ENCODE results near the gene DDX17. TPM values are rescaled to one million over a fixed set of nuclear protein-coding genes. Genes with fewer than 3 reads are reported as not detected.

The DDX17 gene
- total and polyA plus RNA-seq, 2 of the 8 experiments (the other 6 are each of a cell fraction or from before 2014, with no cell fraction given) = 437 to 441 TPM

DNA sequence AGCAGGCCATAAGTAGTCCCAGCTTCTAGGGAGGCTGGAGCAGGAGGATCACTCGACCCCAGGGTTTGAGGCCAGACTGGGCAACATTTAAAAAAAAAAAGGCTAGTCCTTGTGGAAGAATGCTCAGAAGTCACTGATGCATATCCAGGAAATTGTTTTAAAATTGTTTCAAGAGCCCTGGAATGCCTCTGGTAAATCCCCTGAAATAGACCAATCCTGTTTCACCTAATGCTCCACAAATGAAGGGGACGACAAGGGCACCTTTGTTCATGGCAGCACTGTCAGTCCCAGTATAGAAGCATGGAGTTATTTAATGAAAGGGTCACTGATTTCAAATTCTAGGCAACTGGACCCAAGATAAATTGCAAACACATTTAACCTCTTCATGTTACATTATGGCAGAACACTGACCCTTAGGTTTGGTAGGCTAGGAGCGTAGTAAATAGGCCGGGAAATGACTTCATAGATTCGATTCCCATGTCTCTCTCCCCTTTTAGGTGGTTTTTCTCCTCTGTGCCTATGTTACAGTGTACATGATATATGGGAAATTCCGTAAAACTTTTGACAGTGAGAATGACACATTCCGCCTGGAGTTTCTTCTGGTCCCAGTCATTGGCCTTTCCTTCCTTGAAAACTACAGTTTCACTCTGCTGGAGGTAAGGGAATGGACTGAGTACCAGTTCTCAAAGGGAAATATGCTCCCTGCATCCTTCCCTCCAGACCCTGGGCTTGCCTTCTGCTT, 26.8 kb downstream of the DDX17 start:
- Histone ChIP-seq H3K23me2 (ENCODE audit: low read depth, low read length) (no peaks in the 10 kb centered on the region), H3K14ac (ENCODE audit: insufficient read length) (no peak overlapping the region), H3K79me2 (ENCODE audit: control insufficient read depth in 1 of 2, insufficient read depth in 2 of 2, low read length in 2 of 2) (no peaks in the 10 kb centered on the region), H3K23ac (ENCODE audit: insufficient read length) (no peak overlapping the region), H3K4ac (replicated peaks; ENCODE audit: insufficient read length, low read depth, low read length) (no peak overlapping the region), H2BK20ac (ENCODE audit: low read length) (no peak overlapping the region), H4K5ac (ENCODE audit: insufficient read length, low read depth, low read length) (no peak overlapping the region), H4K8ac (ENCODE audit: extremely low read depth, insufficient read depth, low read length) (no peak overlapping the region), H3K4me3 (ENCODE audit: extremely low read depth in 1 of 4, insufficient read depth in 2 of 4, low read depth in 3 of 4, low read length in 4 of 4) (no peak overlapping the region), H3K56ac (replicated peaks; ENCODE audit: insufficient read length, low read depth, low read length) (no peak overlapping the region), H2AK5ac (ENCODE audit: low read depth, low read length) (no peak overlapping the region), H2BK15ac (ENCODE audit: low read length) (no peak overlapping the region), H3K4me1 (replicated peaks in 1 of 4; ENCODE audit: control insufficient read depth in 3 of 4, insufficient read depth in 4 of 4, low read length in 3 of 4) (no peaks in the 10 kb centered on the region; a peak in 1 of 7 replicates), H3K4me2 (ENCODE audit: insufficient read depth in 1 of 2, low read depth in 2 of 2, low read length in 2 of 2) (no peak overlapping the region), H4K20me1 (replicated peaks in 1 of 2; ENCODE audit: control insufficient read depth in 1 of 2, insufficient read depth in 2 of 2, low read length in 2 of 2) (peaks cover 0 to 1% of the 10 kb centered on the region in 2 experiments), H3K79me1 (ENCODE audit: low read depth, low read length) (no peaks in the 10 kb centered on the region), H3K27ac (ENCODE audit: low read depth, low read length) (no peak overlapping the region), H3K36me3 (ENCODE audit: control insufficient read depth in 2 of 4, insufficient read depth in 4 of 4, low read length in 3 of 4) (peaks cover 20 to 37% (median 31%) of the 10 kb centered on the region in 4 experiments), H3K27me3 (replicated peaks in 1 of 4; ENCODE audit: control insufficient read depth in 3 of 4, extremely low read depth in 1 of 4, insufficient read depth in 3 of 4, low read length in 3 of 4) (no peaks in the 10 kb centered on the region), H3K9me3 (ENCODE audit: insufficient read depth in 2 of 2, low read depth in 1 of 2, low read length in 1 of 2) (no peaks in the 10 kb centered on the region), H2BK12ac (ENCODE audit: low read depth, low read length) (no peak overlapping the region), H3K9ac (replicated peaks in 1 of 4; ENCODE audit: extremely low read depth in 1 of 4, low read depth in 3 of 4, low read length in 3 of 4) (no peak overlapping the region), H4K91ac (replicated peaks; ENCODE audit: insufficient read length, low read length) (no peak overlapping the region), H2AFZ (ENCODE audit: low read length) (no peak overlapping the region), H3K18ac (ENCODE audit: extremely low read depth, low read length) (no peak overlapping the region), H2BK120ac (replicated peaks; ENCODE audit: low read depth, low read length) (no peak overlapping the region), H2BK5ac (ENCODE audit: low read depth, low read length) (no peak overlapping the region)
- FAIRE-seq (no peak), DNase-seq (ENCODE audit: low read depth in 1 of 2, low spot score in 2 of 2) (no peak)
- WGBS, 2 experiments (ENCODE audit: extremely low coverage in 1 of 2, insufficient coverage in 1 of 2, insufficient read length in 1 of 2, insufficient replicate concordance in 2 of 2, low coverage in 1 of 2, low lambda C conversion rate in 2 of 2, missing lambda C conversion rate in 1 of 2) = 74% methylated on average over 7 of the region's 7 CpGs; no CpG with 5 or more reads in 1 of the 2 experiments
- TF ChIP-seq CREB1 (IDR thresholded peaks at IDR 0.05) (no peak), POLR2A (IDR thresholded peaks at IDR 0.05; ENCODE audit: control extremely low read depth in 1 of 2, low read depth in 2 of 2, low read length in 2 of 2) (peak in 1 of 2 experiments; percentile 36; a peak in 1 of 3 replicates), RFX5 (IDR thresholded peaks at IDR 0.05; ENCODE audit: borderline replicate concordance, low read depth, low read length) (no peak), SUZ12 (IDR thresholded peaks at IDR 0.05; ENCODE audit: low read length) (no peak)
- ChIA-PET POLR2A (ENCODE audit: partially characterized antibody) (interaction anchor here (1.0 to 40.8 kb wide), 11 partner anchors 4 to 92 kb away, joined by 3 to 1102 read pairs (median 11); partner anchors contain the start of genes DMC1 and KDELR3), CTCF (ENCODE audit: partially characterized antibody) (interaction anchor here (0.7 to 3.0 kb wide), 8 partner anchors 11 to 93 kb away, joined by 3 to 11 read pairs (median 4); partner anchors contain the start of gene KDELR3)
